Stomach (tissue), 9 donors: Measurements from ENCODE around the gene MFSD6L. TPM values are rescaled to one million over a fixed set of nuclear protein-coding genes. Genes with fewer than 3 reads are reported as not detected.
A peak's percentile ranks its signal among the peaks of the same experiment; 100 is the strongest.

Experiments
- DNase-seq, 2 donors: peaks; one replicate each; pipeline versions ENCODE4 v3.0.0 to v3.0.0-alpha.2; 2013 to 2019
- H3K27ac ChIP-seq, 5 donors: fragments of 200-600 bp in 4 of 5; sonication (generic) in 4 of 5; one replicate each; pipeline ENCODE4 v1.5.1; 2013 to 2019; ENCODE audit warnings: mild to moderate bottlenecking in 1 of 5, moderate library complexity in 1 of 5
- H3K27me3 ChIP-seq, 3 donors: fragments of 200-600 bp; sonication (generic); one replicate each; pipeline ENCODE4 v1.5.1; 2017 to 2019; ENCODE audit warnings: mixed run types in 1 of 3
- H3K36me3 ChIP-seq, 4 donors: fragments of 200-600 bp; sonication (generic); 1 replicate in 3 of 4; 2 replicates in 1 of 4; pipeline ENCODE4 v1.5.1; 2016 to 2019
- H3K4me1 ChIP-seq, 4 donors: fragments of 200-600 bp; sonication (generic); one replicate each; pipeline ENCODE4 v1.5.1; 2016 to 2019
- H3K4me3 ChIP-seq, 4 donors: fragments of 200-600 bp; sonication (generic) in 3 of 4; one replicate each; pipeline ENCODE4 v1.5.1; 2016 to 2019; ENCODE audit warnings: mild to moderate bottlenecking in 1 of 4
- H3K9me3 ChIP-seq, 4 donors: fragments of 200-600 bp; sonication (generic); one replicate each; pipeline ENCODE4 v1.5.1; 2016 to 2019
- CTCF ChIP-seq, 7 experiments: fragments of 450-650 bp in 4 of 7; fragments of 200-600 bp in 3 of 7; sonication (generic) in 3 of 7; IDR thresholded peaks; one replicate each; pipeline ENCODE4 v1.5.1; 2016 to 2019; ENCODE audit warnings: antibody characterized with exemption in 7 of 7, control low read depth in 2 of 7, mild to moderate bottlenecking in 1 of 7
- EP300 ChIP-seq: sonication (generic); formaldehyde crosslinking; IDR thresholded peaks from one replicate; pipeline ENCODE4 v1.6.1; 2017; ENCODE audit warnings: antibody characterized with exemption
- POLR2A ChIP-seq, 4 donors: fragments of 450-650 bp; IDR thresholded peaks; one replicate each; pipeline ENCODE4 v1.6.1; 2016; ENCODE audit warnings: antibody characterized with exemption in 4 of 4, control low read depth in 2 of 4, mild to moderate bottlenecking in 1 of 4, moderate library complexity in 1 of 4
- POLR2AphosphoS5 ChIP-seq, 3 donors: sonication (generic); formaldehyde crosslinking; IDR thresholded peaks; one replicate each; pipeline ENCODE4 v1.6.1; 2016; ENCODE audit warnings: antibody characterized with exemption in 3 of 3
- WGBS, 5 donors: extraction: QIAGEN DNeasy Blood & Tissue Kit in 3 of 5; methylation state at CpG; one replicate each; pipeline versions ENCODE4 v1.1.5 to v1.1.7; 2013 to 2018; 5-methylcytosine and 5-hydroxymethylcytosine counted together
- intact Hi-C: fragments of 100-400 bp; cut with DNase I; formaldehyde crosslinking; loops from one replicate; pipeline ENCODE4 v1.15.1; 2023; ENCODE audit warnings: low total_unique reads
- polyA plus RNA-seq, 3 donors: library from polyadenylated mRNA; stranded (reverse); fragments of 200-250 nt; gene quantifications; one replicate each; pipeline ENCODE4 v1.2.3, GENCODE V29; 2013
- total RNA-seq, 5 donors: library from RNA; depleted of rRNA; stranded (reverse); fragments of >200 nt; gene quantifications; one replicate each; pipeline versions ENCODE4 v1.1.0 to v1.2.3, GENCODE V29; 2014 to 2016
- donor health status: healthy with polysubstance abuse.
- donor health status: Bipolar disorder and iron deficiency.
- donor health status: healthy.

The MFSD6L gene
- total and polyA plus RNA-seq, 8 donors, result 0.76 to 22.6 (median 4.5) TPM; not detected in 2

GRCh38 chr17:8838551-8839095 is 39.5 kb upstream of the MFSD6L start:
- H3K27ac ChIP-seq, result no peak overlapping the region
- no peaks in the 10 kb centered on the region for H3K4me1 ChIP-seq
- intact Hi-C loops, result no loop called here
- DNase-seq, result no peak
- H3K9me3 ChIP-seq, result no peaks in the 10 kb centered on the region
- H3K36me3 ChIP-seq, result no peaks in the 10 kb centered on the region
- H3K4me3 ChIP-seq, result no peak overlapping the region
- WGBS, 5 donors, result 90 to 96% (median 92%) methylated on average over 12 of the region's 12 CpGs
- no peak for TF ChIP-seq POLR2A (IDR thresholded peaks at IDR 0.05)
- TF ChIP-seq POLR2AphosphoS5 (IDR thresholded peaks at IDR 0.05), result no peak
- TF ChIP-seq CTCF (IDR thresholded peaks at IDR 0.05), result no peak
- no peak for TF ChIP-seq EP300
- H3K27me3 ChIP-seq, result peaks cover 0 to 52% (median 0%) of the 10 kb centered on the region in 3 donors

- intact Hi-C loops, result no loop called here
- no peak overlapping the region for H3K27ac ChIP-seq
- peaks cover 0 to 63% (median 5%) of the 10 kb centered on the region in 3 donors for H3K27me3 ChIP-seq
- DNase-seq, result peak in 1 of 2 donors; percentile 60
- H3K36me3 ChIP-seq, result no peaks in the 10 kb centered on the region
- WGBS, 5 donors, result 29 to 47% (median 36%) methylated on average over 5 to 8 of the region's 8 CpGs
- no peaks in the 10 kb centered on the region for H3K4me1 ChIP-seq
- no peak overlapping the region for H3K4me3 ChIP-seq
- TF ChIP-seq POLR2AphosphoS5 (IDR thresholded peaks at IDR 0.05) (no peak), CTCF (IDR thresholded peaks at IDR 0.05) (no peak), POLR2A (IDR thresholded peaks at IDR 0.05) (no peak), EP300 (no peak)
- no peaks in the 10 kb centered on the region for H3K9me3 ChIP-seq
These were observed 38.5 kb upstream of the MFSD6L start for GRCh38 chr17:8837563-8838075.

GRCh38 chr17:8836821-8837562 is 37.8 kb upstream of the MFSD6L start:
- Histone ChIP-seq H3K4me1 (no peaks in the 10 kb centered on the region), H3K4me3 (no peak overlapping the region), H3K36me3 (no peaks in the 10 kb centered on the region), H3K27ac (no peak overlapping the region), H3K27me3 (peaks cover 0 to 66% (median 7%) of the 10 kb centered on the region in 3 donors), H3K9me3 (no peaks in the 10 kb centered on the region)
- TF ChIP-seq CTCF (IDR thresholded peaks at IDR 0.05) (no peak), POLR2A (IDR thresholded peaks at IDR 0.05) (no peak), POLR2AphosphoS5 (IDR thresholded peaks at IDR 0.05) (no peak), EP300 (no peak)
- DNase-seq, result no peak
- WGBS, 5 donors, result 63 to 76% (median 74%) methylated on average over 15 of the region's 15 CpGs
- intact Hi-C loops, result no loop called here

GRCh38 chr17:8835631-8836364 is 36.6 kb upstream of the MFSD6L start:
- no peak for DNase-seq
- H3K9me3 ChIP-seq, result no peaks in the 10 kb centered on the region
- 89 to 91% (median 90%) methylated on average over 5 to 6 of the region's 6 CpGs for WGBS, 5 donors
- H3K4me3 ChIP-seq, result no peak overlapping the region
- no peak overlapping the region for H3K27ac ChIP-seq
- peaks cover 0 to 66% (median 7%) of the 10 kb centered on the region in 3 donors for H3K27me3 ChIP-seq
- TF ChIP-seq POLR2AphosphoS5 (IDR thresholded peaks at IDR 0.05) (no peak), CTCF (IDR thresholded peaks at IDR 0.05) (no peak), EP300 (no peak), POLR2A (IDR thresholded peaks at IDR 0.05) (no peak)
- no peaks in the 10 kb centered on the region for H3K4me1 ChIP-seq
- H3K36me3 ChIP-seq, result no peaks in the 10 kb centered on the region
- intact Hi-C loops, result no loop called here
